Breast epithelium (tissue), 4 donors: Measurements from ENCODE around the gene MIA3. TPM values are rescaled to one million over a fixed set of nuclear protein-coding genes. Genes with fewer than 3 reads are reported as not detected.
A peak's percentile ranks its signal among the peaks of the same experiment; 100 is the strongest.

Experiments
- DNase-seq, 2 donors: peaks; one replicate each; pipeline ENCODE4 v3.0.0-alpha.2; 2019; ENCODE audit warnings: low spot score in 2 of 2
- H3K27ac ChIP-seq, 2 donors: fragments of 200-600 bp; sonication (generic) in 1 of 2; one replicate each; pipeline ENCODE4 v1.5.1; 2016 to 2019; ENCODE audit warnings: mild to moderate bottlenecking in 1 of 2
- H3K27me3 ChIP-seq, 2 donors: fragments of 200-600 bp; sonication (generic) in 1 of 2; one replicate each; pipeline versions ENCODE4 v1.5.1 to v1.6.0; 2017 to 2019; ENCODE audit warnings: control low read depth in 1 of 2, mild to moderate bottlenecking in 1 of 2
- H3K36me3 ChIP-seq: fragments of 200-600 bp; one replicate; pipeline ENCODE4 v1.5.1; 2019
- H3K4me1 ChIP-seq, 2 donors: fragments of 200-600 bp; sonication (generic); one replicate each; pipeline ENCODE4 v1.5.1; 2016 to 2019; ENCODE audit warnings: control low read depth in 1 of 2
- H3K4me3 ChIP-seq, 3 donors: fragments of 200-600 bp; sonication (generic); 1 replicate in 2 of 3; 2 replicates in 1 of 3; pipeline ENCODE4 v1.5.1; 2016 to 2019; ENCODE audit warnings: mild to moderate bottlenecking in 3 of 3, moderate library complexity in 2 of 3
- H3K9me3 ChIP-seq, 2 donors: fragments of 200-600 bp; sonication (generic) in 1 of 2; one replicate each; pipeline ENCODE4 v1.5.1; 2016 to 2019; ENCODE audit warnings: control low read depth in 1 of 2
- CTCF ChIP-seq, 3 donors: fragments of 450-650 bp; IDR thresholded peaks; one replicate each; pipeline ENCODE4 v1.5.1; 2016 to 2017; ENCODE audit warnings: antibody characterized with exemption in 3 of 3, mild to moderate bottlenecking in 3 of 3, moderate library complexity in 3 of 3
- POLR2A ChIP-seq: fragments of 450-650 bp; IDR thresholded peaks from one replicate; pipeline ENCODE4 v1.6.1; 2016; ENCODE audit warnings: antibody characterized with exemption, mild to moderate bottlenecking, moderate library complexity
- POLR2AphosphoS5 ChIP-seq, 3 donors: sonication (generic); formaldehyde crosslinking; IDR thresholded peaks; one replicate each; pipeline ENCODE4 v1.6.1; 2017; ENCODE audit warnings: antibody characterized with exemption in 3 of 3
- intact Hi-C: fragments of 100-400 bp; cut with DNase I; formaldehyde crosslinking; loops from one replicate; pipeline ENCODE4 v1.15.1; 2023; ENCODE audit warnings: low total_unique reads
- total RNA-seq, 3 donors: library from RNA; depleted of rRNA; stranded (reverse); fragments of >200 nt; gene quantifications; one replicate each; pipeline ENCODE4 v1.1.0, GENCODE V29; 2016

The MIA3 gene
- total RNA-seq, 3 donors from 2014 or later, result 54.4 to 101 (median 55.7) TPM

- intact Hi-C loops, result no loop called here
Observed at GRCh38 chr1:222629921-222630535, 12.1 kb downstream of the MIA3 start.

GRCh38 chr1:222631611-222632208, 13.8 kb downstream of the MIA3 start:
- DNase-seq, result no peak
- H3K9me3 ChIP-seq, result no peaks in the 10 kb centered on the region
- peaks cover 4% of the 10 kb centered on the region for H3K36me3 ChIP-seq
- intact Hi-C loops, result no loop called here
- no peaks in the 10 kb centered on the region for H3K4me1 ChIP-seq
- no peak overlapping the region for H3K27ac ChIP-seq
- no peak for TF ChIP-seq POLR2AphosphoS5 (IDR thresholded peaks at IDR 0.05)
- TF ChIP-seq POLR2A, result no peak
- TF ChIP-seq CTCF (IDR thresholded peaks at IDR 0.05), result no peak
- no peaks in the 10 kb centered on the region for H3K27me3 ChIP-seq
- no peak overlapping the region for H3K4me3 ChIP-seq

More at GRCh38 chr1:222629921-222630535, 12.1 kb downstream of the MIA3 start:
- no peaks in the 10 kb centered on the region for H3K27me3 ChIP-seq
- no peak for DNase-seq
- H3K4me1 ChIP-seq, result no peaks in the 10 kb centered on the region
- no peak for TF ChIP-seq POLR2A
- TF ChIP-seq CTCF (IDR thresholded peaks at IDR 0.05), result no peak
- TF ChIP-seq POLR2AphosphoS5 (IDR thresholded peaks at IDR 0.05), result no peak
- no peak overlapping the region for H3K4me3 ChIP-seq
- H3K36me3 ChIP-seq, result peaks cover 4% of the 10 kb centered on the region
- no peaks in the 10 kb centered on the region for H3K9me3 ChIP-seq
- H3K27ac ChIP-seq, result no peak overlapping the region

- Histone ChIP-seq H3K9me3 (no peaks in the 10 kb centered on the region), H3K27me3 (no peaks in the 10 kb centered on the region), H3K4me3 (no peak overlapping the region), H3K27ac (no peak overlapping the region), H3K36me3 (peaks cover 4% of the 10 kb centered on the region), H3K4me1 (no peaks in the 10 kb centered on the region)
- TF ChIP-seq POLR2A (no peak), CTCF (IDR thresholded peaks at IDR 0.05) (no peak), POLR2AphosphoS5 (IDR thresholded peaks at IDR 0.05) (no peak)
- intact Hi-C loops, result no loop called here
- no peak for DNase-seq
Observed at GRCh38 chr1:222632749-222633148, 14.9 kb downstream of the MIA3 start.

- Histone ChIP-seq H3K27ac (no peak overlapping the region), H3K9me3 (no peaks in the 10 kb centered on the region), H3K4me3 (no peak overlapping the region), H3K36me3 (peaks cover 4% of the 10 kb centered on the region), H3K27me3 (no peaks in the 10 kb centered on the region), H3K4me1 (no peaks in the 10 kb centered on the region)
- peak in 1 of 2 donors; percentile 37 for DNase-seq
- TF ChIP-seq CTCF (IDR thresholded peaks at IDR 0.05), result peak; percentile 73 to 87 (median 79)
- no peak for TF ChIP-seq POLR2AphosphoS5 (IDR thresholded peaks at IDR 0.05)
- no peak for TF ChIP-seq POLR2A
- intact Hi-C loops, result no loop called here
Observed at GRCh38 chr1:222634180-222635013, 16.5 kb downstream of the MIA3 start.
